MM.1S (cell line): ENCODE data around the gene PRRG1.

Experiments used
- EZH2 ChIP-seq: fragments of 300-600 bp; sonication (generic); optimal IDR thresholded peaks from 2 replicates; pipeline ENCODE3; 2017; ENCODE audit warnings: low read depth, mild to moderate bottlenecking, antibody characterized with exemption, low read length, mixed read lengths
- EZH2phosphoT487 ChIP-seq: fragments of 300-600 bp; sonication (generic); IDR thresholded peaks from 2 replicates; pipeline ENCODE4 v1.6.1; 2018; ENCODE audit warnings: antibody characterized with exemption, low read length
- TF ChIP-seq, protein P1 (sequence below): fragments of 300-600 bp; sonication (generic); IDR thresholded peaks from 2 replicates; pipeline ENCODE4 v1.5.1; 2016; ENCODE audit warnings: antibody characterized with exemption, low read length, mixed read lengths

DNA sequence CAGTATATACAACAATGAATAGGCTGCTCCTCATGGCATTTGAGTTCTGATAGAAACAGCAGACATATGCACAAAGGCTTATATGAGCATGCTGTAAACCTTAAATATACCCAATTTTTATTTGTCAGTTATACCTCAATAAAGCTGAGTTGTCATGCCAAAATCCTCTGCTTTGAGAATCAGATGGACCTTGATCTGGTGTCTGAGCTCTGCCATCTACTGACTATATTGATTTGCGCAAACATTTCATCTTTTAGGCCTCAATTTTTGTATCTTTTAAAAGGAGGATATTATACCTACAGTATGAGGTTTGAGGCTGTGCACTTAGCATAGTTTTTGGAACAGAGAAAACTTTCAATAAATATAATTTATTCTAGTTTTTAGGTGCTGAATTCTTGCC lies 85.2 kb downstream of the PRRG1 start:
- TF ChIP-seq, protein P1, sequence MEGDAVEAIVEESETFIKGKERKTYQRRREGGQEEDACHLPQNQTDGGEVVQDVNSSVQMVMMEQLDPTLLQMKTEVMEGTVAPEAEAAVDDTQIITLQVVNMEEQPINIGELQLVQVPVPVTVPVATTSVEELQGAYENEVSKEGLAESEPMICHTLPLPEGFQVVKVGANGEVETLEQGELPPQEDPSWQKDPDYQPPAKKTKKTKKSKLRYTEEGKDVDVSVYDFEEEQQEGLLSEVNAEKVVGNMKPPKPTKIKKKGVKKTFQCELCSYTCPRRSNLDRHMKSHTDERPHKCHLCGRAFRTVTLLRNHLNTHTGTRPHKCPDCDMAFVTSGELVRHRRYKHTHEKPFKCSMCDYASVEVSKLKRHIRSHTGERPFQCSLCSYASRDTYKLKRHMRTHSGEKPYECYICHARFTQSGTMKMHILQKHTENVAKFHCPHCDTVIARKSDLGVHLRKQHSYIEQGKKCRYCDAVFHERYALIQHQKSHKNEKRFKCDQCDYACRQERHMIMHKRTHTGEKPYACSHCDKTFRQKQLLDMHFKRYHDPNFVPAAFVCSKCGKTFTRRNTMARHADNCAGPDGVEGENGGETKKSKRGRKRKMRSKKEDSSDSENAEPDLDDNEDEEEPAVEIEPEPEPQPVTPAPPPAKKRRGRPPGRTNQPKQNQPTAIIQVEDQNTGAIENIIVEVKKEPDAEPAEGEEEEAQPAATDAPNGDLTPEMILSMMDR = no peak
- no peak for TF ChIP-seq EZH2
- TF ChIP-seq EZH2phosphoT487 = no peak
